AG09319 (cell line): ENCODE data around the gene VPS4A.

Experiments used
- DNase-seq: peaks from one replicate; pipeline ENCODE4 v3.0.0-alpha.2; 2010; ENCODE audit warnings: low read depth; ENCODE audit errors: extremely low read depth
- TF ChIP-seq, protein P1 (sequence below): IDR thresholded peaks from 2 replicates; pipeline ENCODE4 v1.5.1; 2011; ENCODE audit warnings: low read depth, mild to moderate bottlenecking, inconsistent platforms, low read length, moderate library complexity

Gene VPS4A

DNA sequence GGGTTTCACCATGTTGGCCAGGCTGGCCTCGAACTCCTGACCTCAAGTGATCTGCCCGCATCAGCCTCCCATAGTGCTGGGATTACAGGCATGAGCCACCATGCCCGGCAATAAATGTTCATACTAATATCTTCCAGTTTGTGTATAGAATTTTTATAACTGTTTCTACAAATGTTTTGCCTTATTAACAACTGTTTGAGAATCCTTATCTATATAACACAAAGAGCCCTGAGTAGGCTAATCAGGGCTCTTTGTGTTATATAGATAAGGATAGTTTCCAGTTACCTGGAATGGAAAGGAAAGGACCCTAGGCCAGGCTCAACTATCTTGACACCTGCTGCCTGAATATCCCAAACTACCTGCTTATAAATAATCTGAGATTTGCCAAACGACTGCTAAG, 57.7 kb downstream of the VPS4A start:
- no peak for DNase-seq
- TF ChIP-seq, protein P1, sequence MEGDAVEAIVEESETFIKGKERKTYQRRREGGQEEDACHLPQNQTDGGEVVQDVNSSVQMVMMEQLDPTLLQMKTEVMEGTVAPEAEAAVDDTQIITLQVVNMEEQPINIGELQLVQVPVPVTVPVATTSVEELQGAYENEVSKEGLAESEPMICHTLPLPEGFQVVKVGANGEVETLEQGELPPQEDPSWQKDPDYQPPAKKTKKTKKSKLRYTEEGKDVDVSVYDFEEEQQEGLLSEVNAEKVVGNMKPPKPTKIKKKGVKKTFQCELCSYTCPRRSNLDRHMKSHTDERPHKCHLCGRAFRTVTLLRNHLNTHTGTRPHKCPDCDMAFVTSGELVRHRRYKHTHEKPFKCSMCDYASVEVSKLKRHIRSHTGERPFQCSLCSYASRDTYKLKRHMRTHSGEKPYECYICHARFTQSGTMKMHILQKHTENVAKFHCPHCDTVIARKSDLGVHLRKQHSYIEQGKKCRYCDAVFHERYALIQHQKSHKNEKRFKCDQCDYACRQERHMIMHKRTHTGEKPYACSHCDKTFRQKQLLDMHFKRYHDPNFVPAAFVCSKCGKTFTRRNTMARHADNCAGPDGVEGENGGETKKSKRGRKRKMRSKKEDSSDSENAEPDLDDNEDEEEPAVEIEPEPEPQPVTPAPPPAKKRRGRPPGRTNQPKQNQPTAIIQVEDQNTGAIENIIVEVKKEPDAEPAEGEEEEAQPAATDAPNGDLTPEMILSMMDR, result no peak

DNA sequence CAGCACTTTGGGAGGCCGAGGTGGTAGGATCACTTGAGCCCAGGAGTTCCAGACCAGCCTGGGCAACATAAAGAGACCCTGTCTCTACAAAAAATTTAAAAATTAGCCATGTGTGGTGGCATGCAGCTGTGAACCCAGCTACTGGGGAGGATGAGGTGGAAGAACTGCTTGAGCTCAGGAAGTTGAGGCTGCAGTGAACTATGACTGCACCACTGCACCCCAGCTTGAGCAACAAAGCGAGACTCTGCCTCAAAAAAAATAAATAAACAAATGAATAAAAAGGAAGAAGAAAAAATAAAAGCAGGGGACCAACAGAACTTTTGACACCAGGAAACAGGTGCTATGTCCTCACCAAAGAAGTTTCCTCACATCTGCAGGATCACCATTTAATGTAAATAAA, 60.4 kb downstream of the VPS4A start:
- DNase-seq, result no peak
- TF ChIP-seq, protein P1, result no peak

DNA sequence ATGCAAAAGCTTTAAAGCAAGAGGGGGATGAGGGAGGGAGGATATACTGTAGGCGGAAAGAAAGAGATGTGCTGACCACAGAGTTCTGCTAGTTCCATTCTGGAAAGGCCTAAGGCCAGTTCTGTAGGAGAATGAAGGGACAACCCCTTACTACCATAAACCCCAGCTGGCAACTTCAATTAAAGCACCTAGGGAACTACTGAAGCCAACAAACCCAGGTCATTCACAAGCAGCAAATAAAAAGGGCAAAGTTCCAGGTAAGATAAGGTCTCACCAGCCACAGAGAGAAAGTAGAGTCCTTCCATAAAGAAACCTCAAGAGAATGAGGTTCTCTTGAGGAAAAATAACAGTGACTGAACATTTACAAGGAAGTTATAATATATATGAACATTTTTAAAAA, 61.9 kb downstream of the VPS4A start:
- no peak for DNase-seq
- TF ChIP-seq, protein P1, result no peak
